ENCODE results near the gene IL3. TPM values are rescaled to one million over a fixed set of nuclear protein-coding genes. Genes with fewer than 3 reads are reported as not detected.
A peak's percentile ranks its signal among the peaks of the same experiment; 100 is the strongest.

Gene IL3
- total and polyA plus RNA-seq, 9 of the 15 experiments (the other 6 are each of a cell fraction or from before 2014, with no cell fraction given) = not detected

DNA sequence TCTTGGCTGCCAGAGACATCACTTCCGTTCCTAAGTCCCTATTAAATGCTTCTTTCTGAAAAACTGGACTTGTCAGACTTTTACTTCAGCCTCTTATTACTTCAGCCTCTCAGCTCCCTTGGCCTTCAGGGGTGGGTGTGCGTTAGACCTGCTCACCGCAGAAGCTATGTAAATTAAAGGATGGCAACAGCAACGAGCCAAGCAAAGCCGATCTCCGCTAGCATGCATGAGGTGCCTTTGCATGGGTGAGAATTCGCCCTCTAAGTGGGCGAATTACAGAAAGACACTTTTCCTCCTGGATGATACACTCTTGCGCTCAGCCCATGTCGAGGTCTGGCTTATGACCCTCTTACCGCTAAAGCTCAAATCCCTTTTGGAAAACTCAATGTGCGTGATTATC is 10.9 kb upstream of the IL3 start:
- Histone ChIP-seq H3K4me2 (ENCODE audit: insufficient read depth, low read length) (no peak overlapping the region), H3K9me3 (replicated peaks; ENCODE audit: control insufficient read depth, insufficient read depth, low read depth, low read length) (no peaks in the 10 kb centered on the region), H3K9me1 (ENCODE audit: control insufficient read depth, insufficient read depth, low read length) (no peaks in the 10 kb centered on the region), H3K36me3 (ENCODE audit: control insufficient read depth, insufficient read depth, low read length) (no peaks in the 10 kb centered on the region), H2AFZ (ENCODE audit: low read depth, low read length) (no peak overlapping the region), H3K27ac (ENCODE audit: extremely low read depth, low read depth, low read length) (no peak overlapping the region), H3K27me3 (ENCODE audit: control insufficient read depth in 2 of 2, insufficient read depth in 2 of 2, low read length in 2 of 2) (peaks cover 11 to 49% of the 10 kb centered on the region in 2 experiments; a peak in 4 of 5 replicates), H3K4me3 (no peak overlapping the region), H3K4me1 (replicated peaks in 1 of 2; ENCODE audit: control insufficient read depth in 2 of 2, insufficient read depth in 2 of 2, low read length in 2 of 2) (no peaks in the 10 kb centered on the region), H3K9ac (ENCODE audit: insufficient read depth in 1 of 2, low read depth in 2 of 2, low read length in 2 of 2) (no peak overlapping the region), H4K20me1 (replicated peaks; ENCODE audit: control insufficient read depth, insufficient read depth, low read length) (no peaks in the 10 kb centered on the region), H3K79me2 (ENCODE audit: control insufficient read depth, insufficient read depth, low read length) (no peaks in the 10 kb centered on the region)
- FAIRE-seq = no peak
- TF ChIP-seq HMGN3 (IDR thresholded peaks at IDR 0.05; ENCODE audit: borderline replicate concordance, extremely low read depth, insufficient read length, low read depth, low read length) = no peak
- TF ChIP-seq HLTF (IDR thresholded peaks at IDR 0.05) = no peak
- intact Hi-C loops (cut with micrococcal nuclease) (no loop called here), in situ Hi-C loops (cut with MboI) (no loop called here)
- no peak for DNase-seq (ENCODE audit: extremely low read depth in 1 of 4, low spot score in 3 of 4)
- POLR2A ChIA-PET = interaction anchor here (0.6 to 1.2 kb wide), 4 partner anchors 9 to 672 kb away, joined by 3 read pairs; no protein-coding TSS in a partner anchor
- CTCF ChIA-PET (ENCODE audit: low intra/inter-chr PET ratio) = no interaction called here
- BruUV-seq (replicated peaks) = no TSS peak
- no peak for ATAC-seq
- WGBS (ENCODE audit: insufficient coverage, low coverage, missing lambda C conversion rate) = 45% methylated on average over 12 of the region's 12 CpGs

DNA sequence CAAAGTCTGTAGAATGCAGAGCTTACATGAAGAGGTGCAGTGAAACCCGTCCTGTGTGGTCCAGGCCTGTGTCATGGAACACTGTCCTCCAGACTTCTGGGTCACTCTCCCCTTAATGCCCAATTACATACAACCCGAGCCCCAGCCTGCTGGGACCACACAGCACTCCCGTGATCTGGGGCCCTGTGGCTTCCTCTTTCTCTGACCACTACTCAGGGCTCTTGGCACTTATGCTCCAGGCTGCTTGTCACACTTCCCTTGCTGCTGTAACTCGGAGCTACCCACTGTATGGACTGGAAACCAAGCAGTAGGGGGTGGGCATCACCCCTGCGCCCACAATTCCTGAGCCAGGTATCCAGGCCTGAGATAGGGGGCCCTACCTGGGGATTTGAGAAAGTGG is 10.3 kb upstream of the IL3 start:
- DNase-seq (ENCODE audit: extremely low read depth in 1 of 4, low spot score in 3 of 4) (no peak), FAIRE-seq (no peak), ATAC-seq (peak; percentile 17; the same call in 2 of the 3 replicates)
- H3K27ac ChIP-seq (ENCODE audit: extremely low read depth, low read depth, low read length) = no peak overlapping the region
- no peak overlapping the region for H3K4me3 ChIP-seq
- TF ChIP-seq SPI1 (IDR thresholded peaks at IDR 0.05; ENCODE audit: borderline replicate concordance, low read depth, low read length) (peak; percentile 74), BHLHE40 (IDR thresholded peaks at IDR 0.05; ENCODE audit: low read length) (peak; percentile 39; the same call in 1 of the 2 replicates)
- TF ChIP-seq, protein P1, sequence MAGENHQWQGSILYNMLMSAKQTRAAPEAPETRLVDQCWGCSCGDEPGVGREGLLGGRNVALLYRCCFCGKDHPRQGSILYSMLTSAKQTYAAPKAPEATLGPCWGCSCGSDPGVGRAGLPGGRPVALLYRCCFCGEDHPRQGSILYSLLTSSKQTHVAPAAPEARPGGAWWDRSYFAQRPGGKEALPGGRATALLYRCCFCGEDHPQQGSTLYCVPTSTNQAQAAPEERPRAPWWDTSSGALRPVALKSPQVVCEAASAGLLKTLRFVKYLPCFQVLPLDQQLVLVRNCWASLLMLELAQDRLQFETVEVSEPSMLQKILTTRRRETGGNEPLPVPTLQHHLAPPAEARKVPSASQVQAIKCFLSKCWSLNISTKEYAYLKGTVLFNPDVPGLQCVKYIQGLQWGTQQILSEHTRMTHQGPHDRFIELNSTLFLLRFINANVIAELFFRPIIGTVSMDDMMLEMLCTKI (IDR thresholded peaks at IDR 0.05; ENCODE audit: partially characterized antibody) = no peak
- no peaks in the 10 kb centered on the region for H3K79me2 ChIP-seq (ENCODE audit: control insufficient read depth, insufficient read depth, low read length)
- in situ Hi-C loops (cut with MboI) = loop anchor here (25.0 kb wide), 1 partner anchor 337 kb away; no protein-coding TSS in a partner anchor
- no peak overlapping the region for H3K4me2 ChIP-seq (ENCODE audit: insufficient read depth, low read length)
- no peak overlapping the region for H3K9ac ChIP-seq (ENCODE audit: insufficient read depth in 1 of 2, low read depth in 2 of 2, low read length in 2 of 2)
- no peak overlapping the region for H2AFZ ChIP-seq (ENCODE audit: low read depth, low read length)
- POLR2A ChIA-PET = interaction anchor here (0.6 to 1.2 kb wide), 3 partner anchors 10 to 54 kb away, joined by 3 read pairs; no protein-coding TSS in a partner anchor
- no peaks in the 10 kb centered on the region for H3K9me1 ChIP-seq (ENCODE audit: control insufficient read depth, insufficient read depth, low read length)
- H3K9me3 ChIP-seq (replicated peaks; ENCODE audit: control insufficient read depth, insufficient read depth, low read depth, low read length) = no peaks in the 10 kb centered on the region
- peaks cover 11 to 49% of the 10 kb centered on the region in 2 experiments; a peak in 4 of 5 replicates for H3K27me3 ChIP-seq (ENCODE audit: control insufficient read depth in 2 of 2, insufficient read depth in 2 of 2, low read length in 2 of 2)
- H3K4me1 ChIP-seq (replicated peaks in 1 of 2; ENCODE audit: control insufficient read depth in 2 of 2, insufficient read depth in 2 of 2, low read length in 2 of 2) = no peaks in the 10 kb centered on the region
- CTCF ChIA-PET (ENCODE audit: low intra/inter-chr PET ratio) = no interaction called here
- H3K36me3 ChIP-seq (ENCODE audit: control insufficient read depth, insufficient read depth, low read length) = no peaks in the 10 kb centered on the region
- 6% methylated on average over 5 of the region's 5 CpGs for WGBS (ENCODE audit: insufficient coverage, low coverage, missing lambda C conversion rate)
- no peaks in the 10 kb centered on the region for H4K20me1 ChIP-seq (replicated peaks; ENCODE audit: control insufficient read depth, insufficient read depth, low read length)
- no TSS peak for BruUV-seq (replicated peaks)
- intact Hi-C loops (cut with micrococcal nuclease) = no loop called here

All from K562 (cell line).